ENCODE results near the gene CCDC85A. TPM values are rescaled to one million over a fixed set of nuclear protein-coding genes. Genes with fewer than 3 reads are reported as not detected.

The CCDC85A gene
- total RNA-seq, 6 donors from 2014 or later: 11.6 to 41.7 (median 26.1) TPM

DNA sequence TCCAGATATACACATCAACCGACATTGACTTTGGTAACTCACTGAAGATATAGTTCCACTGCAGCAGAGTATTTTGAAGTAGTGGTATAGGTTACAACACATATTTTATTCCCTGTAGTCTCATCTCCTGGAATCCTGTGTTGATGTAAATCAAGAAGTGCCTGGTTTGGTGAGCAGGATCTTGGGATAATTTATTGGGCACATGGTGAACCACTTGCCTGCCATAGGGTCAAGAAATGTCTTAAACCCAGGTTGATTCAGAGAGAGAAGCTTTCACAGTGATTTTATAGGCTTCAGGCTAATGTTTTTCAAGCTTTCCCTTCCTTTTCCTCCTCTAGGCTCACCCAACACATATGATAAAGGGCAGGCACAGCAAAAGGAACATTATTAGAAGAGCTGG is 24.6 kb downstream of the CCDC85A start:
- H3K27ac ChIP-seq: no peak overlapping the region
- H3K4me3 ChIP-seq: no peak overlapping the region
- WGBS, 2 donors: 93 to 100% methylated on average over 1 of the region's 1 CpG
- TF ChIP-seq CTCF (IDR thresholded peaks at IDR 0.05): no peak
- no peak for TF ChIP-seq EP300 (IDR thresholded peaks at IDR 0.05)
- TF ChIP-seq POLR2AphosphoS5 (IDR thresholded peaks at IDR 0.05): no peak
- TF ChIP-seq POLR2A (IDR thresholded peaks at IDR 0.05): no peak
- no peaks in the 10 kb centered on the region for H3K4me1 ChIP-seq
- H3K36me3 ChIP-seq: no peaks in the 10 kb centered on the region
- DNase-seq (no peak), ATAC-seq (ENCODE audit: low FRiP score in 2 of 2) (no peak)
- H3K27me3 ChIP-seq: no peaks in the 10 kb centered on the region
- no peaks in the 10 kb centered on the region for H3K9me3 ChIP-seq

- no peak overlapping the region for H3K27ac ChIP-seq
- TF ChIP-seq POLR2A (IDR thresholded peaks at IDR 0.05): no peak
- no peak for TF ChIP-seq CTCF (IDR thresholded peaks at IDR 0.05)
- TF ChIP-seq POLR2AphosphoS5 (IDR thresholded peaks at IDR 0.05): no peak
- no peak for TF ChIP-seq EP300 (IDR thresholded peaks at IDR 0.05)
- H3K27me3 ChIP-seq: no peaks in the 10 kb centered on the region
- H3K4me1 ChIP-seq: no peaks in the 10 kb centered on the region
- no peaks in the 10 kb centered on the region for H3K36me3 ChIP-seq
- DNase-seq (no peak), ATAC-seq (ENCODE audit: low FRiP score in 2 of 2) (no peak)
- no peak overlapping the region for H3K4me3 ChIP-seq
- WGBS, 2 donors: 68 to 78% methylated on average over 1 of the region's 1 CpG
- no peaks in the 10 kb centered on the region for H3K9me3 ChIP-seq
These were observed 25.9 kb downstream of the CCDC85A start for GRCh38 chr2:56209701-56210100.

DNA sequence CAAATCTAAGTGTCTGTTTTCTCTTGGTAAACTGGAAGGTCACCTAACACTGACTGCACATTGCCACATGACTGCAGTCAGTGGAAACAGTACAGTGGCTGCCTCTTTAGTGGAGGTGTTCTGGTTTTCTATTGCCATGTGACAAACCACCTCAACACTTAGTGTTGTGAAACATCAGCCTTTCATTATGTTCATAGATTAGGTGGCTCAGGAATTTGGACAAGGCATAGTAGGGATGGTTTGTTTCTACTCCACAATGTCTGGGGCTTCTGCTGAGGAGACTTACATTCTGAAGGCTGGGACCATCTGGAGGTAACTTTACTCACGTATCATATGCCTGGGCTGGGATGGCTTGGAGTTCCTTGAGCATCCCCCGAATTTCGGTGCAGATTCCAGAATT is 26.5 kb downstream of the CCDC85A start:
- DNase-seq (no peak), ATAC-seq (ENCODE audit: low FRiP score in 2 of 2) (no peak)
- 94% methylated on average over 2 to 3 of the region's 3 CpGs for WGBS, 2 donors
- Histone ChIP-seq H3K27ac (no peak overlapping the region), H3K9me3 (no peaks in the 10 kb centered on the region), H3K4me3 (no peak overlapping the region), H3K36me3 (no peaks in the 10 kb centered on the region), H3K27me3 (no peaks in the 10 kb centered on the region), H3K4me1 (no peaks in the 10 kb centered on the region)
- TF ChIP-seq POLR2A (IDR thresholded peaks at IDR 0.05) (no peak), POLR2AphosphoS5 (IDR thresholded peaks at IDR 0.05) (no peak), EP300 (IDR thresholded peaks at IDR 0.05) (no peak), CTCF (IDR thresholded peaks at IDR 0.05) (no peak)

- ATAC-seq (ENCODE audit: low FRiP score in 2 of 2) (no peak), DNase-seq (no peak)
- Histone ChIP-seq H3K27me3 (no peaks in the 10 kb centered on the region), H3K4me1 (no peaks in the 10 kb centered on the region), H3K4me3 (no peak overlapping the region), H3K9me3 (no peaks in the 10 kb centered on the region), H3K27ac (no peak overlapping the region), H3K36me3 (no peaks in the 10 kb centered on the region)
- TF ChIP-seq POLR2A (IDR thresholded peaks at IDR 0.05) (no peak), CTCF (IDR thresholded peaks at IDR 0.05) (no peak), POLR2AphosphoS5 (IDR thresholded peaks at IDR 0.05) (no peak), EP300 (IDR thresholded peaks at IDR 0.05) (no peak)
These were observed 27.3 kb downstream of the CCDC85A start for GRCh38 chr2:56211048-56211447.

- WGBS, 2 donors: 94 to 97% methylated on average over 2 of the region's 2 CpGs
- H3K4me1 ChIP-seq: no peaks in the 10 kb centered on the region
- TF ChIP-seq POLR2A (IDR thresholded peaks at IDR 0.05): no peak
- no peak for TF ChIP-seq CTCF (IDR thresholded peaks at IDR 0.05)
- no peak for TF ChIP-seq EP300 (IDR thresholded peaks at IDR 0.05)
- TF ChIP-seq POLR2AphosphoS5 (IDR thresholded peaks at IDR 0.05): no peak
- no peaks in the 10 kb centered on the region for H3K9me3 ChIP-seq
- H3K27ac ChIP-seq: no peak overlapping the region
- no peak for DNase-seq
- no peak overlapping the region for H3K4me3 ChIP-seq
- ATAC-seq (ENCODE audit: low FRiP score in 2 of 2): no peak
- H3K27me3 ChIP-seq: no peaks in the 10 kb centered on the region
- no peaks in the 10 kb centered on the region for H3K36me3 ChIP-seq
These were observed 32.1 kb downstream of the CCDC85A start for GRCh38 chr2:56215911-56216310.
